IPS-18a (cell line): Measurements from ENCODE around the gene ANAPC10.
"Not testable (repeated sequence)": the region's sequence is repeated elsewhere in the genome, so short reads cannot be mapped to it uniquely, and the experiment has no call there.

Experiments
- H3K27ac ChIP-seq: one replicate; pipeline ENCODE4 v1.5.1; 2013; ENCODE audit warnings: low read length
- H3K27me3 ChIP-seq: one replicate; pipeline ENCODE4 v1.6.1; 2013; ENCODE audit warnings: mild to moderate bottlenecking, low read length; ENCODE audit not compliant: control insufficient read depth, insufficient read depth
- H3K36me3 ChIP-seq: one replicate; pipeline ENCODE4 v1.6.1; 2013; ENCODE audit warnings: low read depth, low read length; ENCODE audit not compliant: control insufficient read depth
- H3K4me1 ChIP-seq: one replicate; pipeline ENCODE4 v1.6.1; 2013; ENCODE audit warnings: low read depth, low read length; ENCODE audit not compliant: control insufficient read depth
- H3K4me3 ChIP-seq: one replicate; pipeline ENCODE4 v1.5.1; 2013; ENCODE audit warnings: low read length
- H3K9ac ChIP-seq: one replicate; pipeline ENCODE4 v1.6.1; 2013; ENCODE audit warnings: mild to moderate bottlenecking, low read length, moderate library complexity
- H3K9me3 ChIP-seq: one replicate; pipeline ENCODE4 v1.6.1; 2013; ENCODE audit warnings: low read depth, low read length; ENCODE audit not compliant: control insufficient read depth

Gene ANAPC10

GRCh38 chr4:145097821-145098674, at the start of gene ANAPC10, which contains the start of gene ABCE1:
Gene ANAPC10 (minus strand): TSS chr4:145098196. CDS start chr4:145096099, 2,097 bp downstream.
Gene ABCE1 (plus strand): TSS chr4:145098311. CDS start chr4:145104413, 6,102 bp downstream.
- Histone ChIP-seq H3K27me3 (no peaks in the 10 kb centered on the region), H3K9me3 (no peaks in the 10 kb centered on the region), H3K27ac (peak within 1 kb of the TSS; percentile 92), H3K36me3 (peaks cover 19% of the 10 kb centered on the region), H3K9ac (peak within 1 kb of the TSS; percentile 93), H3K4me1 (peaks cover 7% of the 10 kb centered on the region), H3K4me3 (peak within 1 kb of the TSS; percentile 96)

DNA sequence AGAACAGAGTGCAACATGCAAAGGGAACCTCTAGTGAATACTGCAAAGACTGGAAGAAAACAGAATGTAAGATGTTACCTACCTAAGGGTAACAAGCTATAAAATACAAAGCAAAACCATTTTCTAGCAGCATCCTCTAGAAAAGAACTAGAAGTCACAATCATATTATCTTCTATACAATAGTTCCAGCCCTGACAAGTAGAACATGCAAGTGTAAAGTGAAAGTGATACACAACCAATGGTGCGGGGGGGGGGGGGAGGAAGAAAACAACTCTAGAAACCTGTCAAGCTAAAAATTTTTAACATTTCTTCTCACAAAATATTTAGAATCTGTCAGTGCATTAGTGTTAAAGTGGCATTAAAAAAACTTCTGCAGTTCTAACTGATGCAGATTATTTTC, 38.2 kb upstream of the ANAPC10 start:
- H3K27me3 ChIP-seq, H3K9me3 ChIP-seq, H3K4me3 ChIP-seq, H3K4me1 ChIP-seq, H3K9ac ChIP-seq, H3K27ac ChIP-seq: not testable (repeated sequence)
- H3K36me3 ChIP-seq: peaks cover 34% of the 10 kb centered on the region

DNA sequence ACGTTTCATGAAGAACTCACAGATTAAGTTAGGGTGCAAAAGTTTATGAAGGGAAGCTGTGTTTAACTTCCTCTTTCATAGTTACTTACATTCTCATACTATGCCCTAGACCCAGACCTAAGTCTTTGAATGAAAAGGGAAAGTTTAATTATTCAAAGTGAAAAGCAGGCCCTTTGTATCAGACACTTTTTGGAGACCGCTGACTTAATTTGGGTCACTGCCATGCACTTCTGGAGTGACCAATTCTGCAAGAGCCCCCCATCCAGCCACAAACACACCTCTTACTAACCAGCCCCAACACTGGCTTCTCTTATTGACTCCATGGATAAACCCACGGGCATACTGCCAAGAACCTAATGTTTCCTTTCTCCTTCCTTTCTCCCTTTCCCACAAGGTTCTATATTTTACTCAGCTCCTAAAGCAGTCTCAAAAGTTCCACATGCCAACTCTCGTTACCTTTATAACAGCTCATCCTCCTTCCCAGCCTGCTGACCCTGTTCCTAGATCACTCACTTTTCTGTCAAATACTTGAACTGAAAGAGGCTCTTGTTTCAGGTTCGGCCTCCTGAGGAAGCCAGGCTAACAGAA, 34.6 kb upstream of the ANAPC10 start:
- Histone ChIP-seq H3K4me3 (no peak overlapping the region), H3K27me3 (no peaks in the 10 kb centered on the region), H3K36me3 (peaks cover 16% of the 10 kb centered on the region), H3K9me3 (no peaks in the 10 kb centered on the region), H3K27ac (no peak overlapping the region), H3K4me1 (no peaks in the 10 kb centered on the region), H3K9ac (no peak overlapping the region)

- no peak overlapping the region for H3K4me3 ChIP-seq
- H3K4me1 ChIP-seq: no peaks in the 10 kb centered on the region
- no peaks in the 10 kb centered on the region for H3K9me3 ChIP-seq
- H3K27ac ChIP-seq: no peak overlapping the region
- no peak overlapping the region for H3K9ac ChIP-seq
- H3K27me3 ChIP-seq: no peaks in the 10 kb centered on the region
- peaks cover 21% of the 10 kb centered on the region for H3K36me3 ChIP-seq
These were observed 33.9 kb upstream of the ANAPC10 start for GRCh38 chr4:145131848-145132247.

DNA sequence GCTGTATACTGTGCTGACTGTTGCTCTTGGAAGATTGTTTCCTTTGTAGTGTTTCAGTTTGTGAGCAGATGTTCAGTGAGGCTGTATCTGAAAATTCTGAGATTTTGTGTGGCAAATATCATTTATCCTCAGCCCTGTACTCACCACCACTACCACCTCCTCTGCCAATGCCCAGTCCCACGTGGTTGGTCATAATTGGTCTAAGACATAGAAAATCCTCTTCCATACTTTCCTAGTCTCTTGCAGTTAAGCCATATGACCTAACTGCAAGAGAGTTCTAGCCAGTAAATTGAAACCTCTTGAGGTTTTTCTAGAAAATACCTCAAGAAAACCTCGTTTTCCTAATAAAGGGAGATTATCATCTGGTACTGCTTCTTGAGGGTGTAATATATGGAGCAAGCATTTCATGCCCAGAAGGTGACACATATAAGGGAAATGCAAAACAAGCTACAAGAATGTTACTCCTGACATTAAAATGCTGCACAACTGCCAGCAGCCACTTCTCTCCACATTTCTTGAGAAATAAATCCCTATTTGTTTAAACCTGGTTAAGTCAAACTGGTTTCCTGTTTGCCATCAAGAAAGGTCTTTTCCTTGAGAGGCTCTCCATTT, 32.9 kb upstream of the ANAPC10 start:
- Histone ChIP-seq H3K4me1 (no peaks in the 10 kb centered on the region), H3K4me3 (no peak overlapping the region), H3K36me3 (peaks cover 30% of the 10 kb centered on the region), H3K9me3 (no peaks in the 10 kb centered on the region), H3K27ac (no peak overlapping the region), H3K9ac (no peak overlapping the region), H3K27me3 (no peaks in the 10 kb centered on the region)

DNA sequence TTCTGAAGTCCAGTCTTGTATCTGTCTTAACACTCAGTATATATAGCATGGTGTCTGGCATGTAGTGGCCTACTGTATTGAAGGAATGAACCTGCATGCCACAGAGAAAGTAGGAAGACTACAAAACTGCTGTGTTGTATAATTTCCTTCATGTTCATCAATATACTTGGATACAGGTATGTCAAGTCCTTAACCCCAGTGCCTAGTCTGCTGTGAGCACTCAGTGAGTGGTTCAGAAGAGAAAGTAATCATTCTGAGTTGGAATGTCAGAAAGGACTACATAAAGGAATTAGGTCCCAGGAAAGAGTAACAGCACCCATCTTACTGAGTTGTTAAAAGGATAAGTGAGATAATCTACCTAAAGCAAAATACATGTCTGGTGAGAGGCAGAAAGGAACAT, 32.1 kb upstream of the ANAPC10 start:
- no peak overlapping the region for H3K27ac ChIP-seq

DNA sequence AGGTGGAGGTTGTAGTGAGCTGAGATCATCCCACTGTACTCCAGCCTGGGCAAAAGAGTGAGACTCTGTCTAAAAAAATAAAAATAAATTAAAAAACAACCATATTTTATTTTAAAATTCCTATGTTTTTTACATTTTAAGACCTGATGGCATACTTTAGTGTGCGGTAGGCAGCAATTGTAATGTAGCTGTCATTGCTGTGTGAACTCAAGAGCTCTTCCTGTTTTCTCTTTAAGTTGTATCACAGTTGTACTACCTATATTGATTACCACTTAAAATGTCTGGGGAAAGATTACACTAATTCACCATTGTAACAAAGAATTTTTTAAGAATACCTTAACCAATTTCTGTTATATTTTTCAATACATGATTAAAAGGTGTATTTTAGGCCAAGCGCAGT, 27.4 kb upstream of the ANAPC10 start:
- H3K4me3 ChIP-seq: no peak overlapping the region
- no peaks in the 10 kb centered on the region for H3K4me1 ChIP-seq
- H3K9ac ChIP-seq: no peak overlapping the region
- H3K27ac ChIP-seq: no peak overlapping the region
- H3K27me3 ChIP-seq: no peaks in the 10 kb centered on the region
- no peaks in the 10 kb centered on the region for H3K9me3 ChIP-seq
- H3K36me3 ChIP-seq: peaks cover 84% of the 10 kb centered on the region

More for the DNA sequence above, 32.1 kb upstream of the ANAPC10 start:
- peaks cover 38% of the 10 kb centered on the region for H3K36me3 ChIP-seq
- H3K27me3 ChIP-seq: no peaks in the 10 kb centered on the region
- H3K4me1 ChIP-seq: no peaks in the 10 kb centered on the region
- H3K9ac ChIP-seq: no peak overlapping the region
- H3K4me3 ChIP-seq: no peak overlapping the region
- no peaks in the 10 kb centered on the region for H3K9me3 ChIP-seq

DNA sequence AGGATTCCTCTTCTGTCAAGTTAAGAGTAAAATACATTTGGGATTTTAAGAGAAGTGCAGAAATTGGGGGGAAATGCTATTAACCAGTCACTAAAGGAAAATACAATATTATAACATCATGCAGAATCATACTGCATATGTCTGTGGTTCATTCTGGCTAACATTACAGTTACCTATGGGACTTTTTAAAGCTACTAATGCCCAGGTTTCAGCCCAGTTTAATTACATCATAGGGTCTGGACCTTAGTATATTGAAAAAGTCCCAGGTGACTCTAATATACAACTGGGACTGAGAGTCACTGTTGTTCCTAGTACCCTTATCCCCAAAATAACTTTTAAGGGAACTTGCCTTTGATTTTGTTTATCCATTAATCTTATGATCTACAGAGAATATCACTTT, 10.1 kb upstream of the ANAPC10 start:
- no peak overlapping the region for H3K9ac ChIP-seq
- peaks cover 86% of the 10 kb centered on the region for H3K36me3 ChIP-seq
- no peak overlapping the region for H3K27ac ChIP-seq
- H3K4me3 ChIP-seq: no peak overlapping the region
- H3K4me1 ChIP-seq: no peaks in the 10 kb centered on the region
- H3K9me3 ChIP-seq: no peaks in the 10 kb centered on the region
- H3K27me3 ChIP-seq: no peaks in the 10 kb centered on the region

- H3K4me1 ChIP-seq: no peaks in the 10 kb centered on the region
- no peak overlapping the region for H3K4me3 ChIP-seq
- peaks cover 76% of the 10 kb centered on the region for H3K36me3 ChIP-seq
- no peaks in the 10 kb centered on the region for H3K9me3 ChIP-seq
- H3K27ac ChIP-seq: no peak overlapping the region
- H3K27me3 ChIP-seq: no peaks in the 10 kb centered on the region
- H3K9ac ChIP-seq: no peak overlapping the region
These were observed 9.1 kb upstream of the ANAPC10 start for GRCh38 chr4:145107126-145107525.

DNA sequence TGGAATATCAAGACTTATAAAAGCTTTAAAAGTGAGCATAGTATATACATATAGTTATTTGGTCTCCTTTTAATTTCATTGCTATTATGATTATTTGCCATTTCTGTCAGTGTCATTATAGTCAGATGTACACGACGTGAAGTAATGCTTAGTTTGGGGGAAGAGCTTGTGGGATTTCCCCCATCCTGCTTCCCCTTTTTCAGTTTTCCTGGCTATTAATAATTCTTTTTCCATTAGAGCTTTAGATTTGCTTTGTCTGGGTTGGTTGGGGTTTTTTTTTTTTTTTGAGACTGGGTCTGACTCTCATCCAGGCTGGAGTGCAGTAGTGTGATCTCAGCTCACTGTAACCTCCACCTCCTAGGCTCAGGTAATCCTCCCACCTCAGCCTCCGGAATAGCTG, 5.5 kb upstream of the ANAPC10 start:
- Histone ChIP-seq H3K9me3 (no peaks in the 10 kb centered on the region), H3K27ac (no peak overlapping the region), H3K4me3 (no peak overlapping the region), H3K36me3 (peaks cover 42% of the 10 kb centered on the region), H3K27me3 (no peaks in the 10 kb centered on the region), H3K4me1 (peaks cover 7% of the 10 kb centered on the region), H3K9ac (no peak overlapping the region)

- Histone ChIP-seq H3K27ac (no peak overlapping the region), H3K4me3 (no peak overlapping the region), H3K36me3 (peaks cover 33% of the 10 kb centered on the region), H3K9me3 (no peaks in the 10 kb centered on the region), H3K27me3 (no peaks in the 10 kb centered on the region), H3K4me1 (peaks cover 7% of the 10 kb centered on the region), H3K9ac (no peak overlapping the region)
These were observed 4.6 kb upstream of the ANAPC10 start for GRCh38 chr4:145102619-145103018.
